HG02852 (cell line): ENCODE measurements around the gene LRRC4B.

ENCODE experiments used
- ATAC-seq: cut with Tn5 transposase; IDR thresholded peaks from one replicate; pipeline ENCODE4 v1.9.1; 2021; ENCODE audit warnings: mild to moderate bottlenecking, moderate library complexity; ENCODE audit not compliant: unreplicated experiment

Gene LRRC4B

GRCh38 chr19:50573741-50574461 lies 5.7 kb upstream of the LRRC4B start:
- ATAC-seq: no peak

GRCh38 chr19:50570997-50571396 lies 2.8 kb upstream of the LRRC4B start:
- ATAC-seq: no peak

GRCh38 chr19:50569938-50570540 lies 1.8 kb upstream of the LRRC4B start:
- ATAC-seq: no peak

GRCh38 chr19:50568728-50569698 lies 778 bp upstream of the LRRC4B start:
- ATAC-seq: no peak

GRCh38 chr19:50567052-50567841 lies 988 bp downstream of the LRRC4B start:
- ATAC-seq: no peak

GRCh38 chr19:50565984-50566903 lies 2.0 kb downstream of the LRRC4B start:
- ATAC-seq: no peak

GRCh38 chr19:50564229-50565105 lies 3.8 kb downstream of the LRRC4B start:
- ATAC-seq: no peak

GRCh38 chr19:50563597-50563996 lies 4.6 kb downstream of the LRRC4B start:
- no peak for ATAC-seq

- no peak for ATAC-seq
These were observed 5.2 kb downstream of the LRRC4B start for GRCh38 chr19:50562996-50563395.

- no peak for ATAC-seq
These were observed 5.9 kb downstream of the LRRC4B start for GRCh38 chr19:50562329-50562728.

GRCh38 chr19:50559636-50560035 lies 8.6 kb downstream of the LRRC4B start:
- no peak for ATAC-seq

- no peak for ATAC-seq
These were observed 9.8 kb downstream of the LRRC4B start for GRCh38 chr19:50558449-50558848.

GRCh38 chr19:50558039-50558438 lies 10.2 kb downstream of the LRRC4B start:
- no peak for ATAC-seq

- ATAC-seq: no peak
These were observed 11.1 kb downstream of the LRRC4B start for GRCh38 chr19:50557009-50557613.

GRCh38 chr19:50556282-50557008 lies 11.8 kb downstream of the LRRC4B start:
- ATAC-seq: no peak

- no peak for ATAC-seq
These were observed 12.6 kb downstream of the LRRC4B start for GRCh38 chr19:50555450-50556281.

- ATAC-seq: no peak
These were observed 13.2 kb downstream of the LRRC4B start for GRCh38 chr19:50555033-50555432.
